NCI-H2227 (cell line): ENCODE data around the gene BORCS6.

Experiments used
- DNase-seq: peaks from one replicate; lab custom pipeline; 2025; ENCODE audit not compliant: unreplicated experiment; lab: John Stamatoyannopoulos, UW

Gene BORCS6

GRCh38 chr17:8143581-8144400, 46.2 kb downstream of the BORCS6 start:
- no peak for DNase-seq

GRCh38 chr17:8142887-8143580, 46.9 kb downstream of the BORCS6 start:
- no peak for DNase-seq

GRCh38 chr17:8142158-8142886, 47.7 kb downstream of the BORCS6 start:
- DNase-seq = no peak

GRCh38 chr17:8141741-8142140, 48.2 kb downstream of the BORCS6 start:
- no peak for DNase-seq

GRCh38 chr17:8141045-8141444, 48.9 kb downstream of the BORCS6 start:
- DNase-seq = no peak

GRCh38 chr17:8140065-8141029, 49.6 kb downstream of the BORCS6 start:
- no peak for DNase-seq

GRCh38 chr17:8138672-8139371, 51.2 kb downstream of the BORCS6 start:
- DNase-seq = peak; percentile 97

GRCh38 chr17:8138374-8138671, 51.7 kb downstream of the BORCS6 start:
- no peak for DNase-seq
